Astrocyte of the spinal cord (primary cell): Measurements from ENCODE around the gene SMPDL3B.

ENCODE experiments used
- DNase-seq: peaks from one replicate; pipeline ENCODE4 v3.0.0; 2011; ENCODE audit warnings: low read depth, low spot score
- H3K4me3 ChIP-seq: 2 replicates; pipeline ENCODE4 v1.5.1; 2011; ENCODE audit warnings: low read depth, mild to moderate bottlenecking, low read length, moderate library complexity
- in situ Hi-C: cut with HindIII; loops from 2 replicates; pipeline ENCODE4 v1.10.0; 2017; ENCODE audit warnings: low sequenced_read_pairs
- TF ChIP-seq, protein P1 (sequence below): IDR thresholded peaks from 2 replicates; pipeline ENCODE4 v1.5.1; 2012; ENCODE audit warnings: low read depth, mild to moderate bottlenecking, low read length, inconsistent platforms

SMPDL3B gene

DNA sequence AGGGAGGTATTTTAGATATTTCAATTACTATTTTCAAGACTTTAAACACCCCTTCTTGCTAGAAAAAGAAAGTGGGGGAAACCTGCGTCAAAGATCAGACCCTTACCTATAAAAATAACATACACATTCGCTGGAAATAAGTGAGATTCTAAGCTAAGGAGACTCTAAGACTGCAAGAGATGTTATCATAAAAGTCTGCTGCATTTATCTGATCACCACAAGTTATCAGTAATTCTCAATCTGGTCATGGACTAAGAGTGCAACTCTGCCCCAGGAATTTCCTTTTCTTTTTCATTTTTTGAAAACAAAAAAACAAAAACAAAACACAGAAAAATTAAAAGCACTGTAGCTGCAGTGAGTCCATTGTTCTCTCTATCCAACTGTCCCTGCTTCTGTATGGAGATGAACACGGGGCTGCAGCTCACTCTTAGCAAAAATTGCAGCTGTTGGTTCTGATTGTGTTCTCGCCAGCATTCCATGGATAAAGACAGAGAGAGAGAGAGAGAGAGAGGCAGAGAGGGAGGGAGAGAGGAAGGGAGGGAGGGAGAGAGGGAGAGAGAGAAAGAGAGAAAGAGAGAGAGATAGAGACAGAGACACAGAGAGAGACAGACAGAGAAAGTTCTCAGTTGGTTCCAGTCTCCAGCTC lies 39.1 kb downstream of the SMPDL3B start:
- DNase-seq, result no peak
- H3K4me3 ChIP-seq, result no peak overlapping the region
- in situ Hi-C loops, result no loop called here
- TF ChIP-seq, protein P1, sequence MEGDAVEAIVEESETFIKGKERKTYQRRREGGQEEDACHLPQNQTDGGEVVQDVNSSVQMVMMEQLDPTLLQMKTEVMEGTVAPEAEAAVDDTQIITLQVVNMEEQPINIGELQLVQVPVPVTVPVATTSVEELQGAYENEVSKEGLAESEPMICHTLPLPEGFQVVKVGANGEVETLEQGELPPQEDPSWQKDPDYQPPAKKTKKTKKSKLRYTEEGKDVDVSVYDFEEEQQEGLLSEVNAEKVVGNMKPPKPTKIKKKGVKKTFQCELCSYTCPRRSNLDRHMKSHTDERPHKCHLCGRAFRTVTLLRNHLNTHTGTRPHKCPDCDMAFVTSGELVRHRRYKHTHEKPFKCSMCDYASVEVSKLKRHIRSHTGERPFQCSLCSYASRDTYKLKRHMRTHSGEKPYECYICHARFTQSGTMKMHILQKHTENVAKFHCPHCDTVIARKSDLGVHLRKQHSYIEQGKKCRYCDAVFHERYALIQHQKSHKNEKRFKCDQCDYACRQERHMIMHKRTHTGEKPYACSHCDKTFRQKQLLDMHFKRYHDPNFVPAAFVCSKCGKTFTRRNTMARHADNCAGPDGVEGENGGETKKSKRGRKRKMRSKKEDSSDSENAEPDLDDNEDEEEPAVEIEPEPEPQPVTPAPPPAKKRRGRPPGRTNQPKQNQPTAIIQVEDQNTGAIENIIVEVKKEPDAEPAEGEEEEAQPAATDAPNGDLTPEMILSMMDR, result no peak

DNA sequence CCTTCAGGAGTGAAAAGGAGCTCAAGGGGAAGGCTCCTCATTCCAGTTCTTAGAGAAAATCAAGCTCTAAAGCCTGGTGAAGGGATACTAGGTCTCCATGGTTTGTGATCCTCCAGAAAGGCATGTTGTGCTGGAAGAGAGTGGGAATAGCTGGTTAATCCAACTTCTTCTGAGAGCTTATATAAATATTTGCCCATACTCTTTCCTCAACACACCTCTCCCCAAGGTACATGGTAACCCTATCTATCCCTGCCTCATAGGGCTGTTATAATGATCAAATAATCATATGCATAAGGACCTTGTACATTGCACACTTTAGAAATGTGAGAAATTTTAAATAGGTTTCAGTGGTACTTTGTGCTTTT lies 39.6 kb downstream of the SMPDL3B start:
- TF ChIP-seq, protein P1, result no peak
- in situ Hi-C loops, result no loop called here
- no peak for DNase-seq
- H3K4me3 ChIP-seq, result no peak overlapping the region

DNA sequence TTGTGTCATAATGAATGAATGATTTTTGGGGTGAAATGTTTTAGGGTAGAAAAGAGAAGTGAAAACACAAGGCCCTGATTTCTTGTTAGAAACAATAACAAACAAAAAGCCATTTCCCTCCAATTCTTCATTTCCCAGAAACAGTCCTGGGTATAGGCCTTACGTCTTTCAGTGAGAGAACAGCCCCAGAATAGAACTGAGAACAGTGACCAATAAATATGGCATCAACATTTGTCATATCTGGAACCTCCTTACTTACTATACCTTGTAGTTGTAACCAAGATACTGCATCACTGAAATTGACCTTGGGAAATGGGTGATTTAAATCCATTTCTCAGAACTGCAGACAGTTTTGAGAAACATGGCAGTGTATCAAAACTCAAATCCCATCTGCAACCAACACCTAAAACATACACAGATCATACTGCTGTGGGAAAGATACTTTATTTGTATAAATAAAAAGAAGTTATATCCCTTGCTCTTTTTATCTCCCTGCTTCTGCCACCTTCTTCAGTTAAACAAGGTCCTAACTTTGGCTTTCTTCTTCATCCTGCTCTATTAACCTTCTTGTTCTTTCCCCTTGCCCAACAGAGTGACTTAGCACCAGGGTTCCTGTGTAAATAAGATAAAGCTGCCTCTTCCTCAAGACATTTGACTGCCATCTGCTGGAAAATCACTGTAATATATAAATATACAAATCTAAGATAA lies 44.5 kb downstream of the SMPDL3B start:
- no peak overlapping the region for H3K4me3 ChIP-seq
- peak; percentile 72 for DNase-seq
- in situ Hi-C loops, result no loop called here
- TF ChIP-seq, protein P1, result peak; percentile 30

DNA sequence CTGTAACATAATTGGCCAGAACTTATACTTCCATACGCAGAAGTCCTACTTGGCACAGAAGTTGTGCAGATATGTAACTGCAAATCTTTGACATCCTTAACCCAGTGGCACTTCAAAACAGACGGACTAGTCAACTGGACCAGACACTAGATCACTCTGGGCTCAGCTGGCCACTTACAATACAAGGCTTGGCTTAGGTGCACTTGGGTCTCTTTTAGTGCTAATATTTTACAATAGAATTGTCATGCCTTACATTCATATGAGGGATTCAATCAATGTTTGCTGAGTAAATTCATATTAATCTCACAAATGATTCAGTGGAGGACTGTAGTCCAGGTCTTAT lies 45.0 kb downstream of the SMPDL3B start:
- H3K4me3 ChIP-seq, result no peak overlapping the region
- in situ Hi-C loops, result no loop called here
- TF ChIP-seq, protein P1, result no peak
- no peak for DNase-seq

DNA sequence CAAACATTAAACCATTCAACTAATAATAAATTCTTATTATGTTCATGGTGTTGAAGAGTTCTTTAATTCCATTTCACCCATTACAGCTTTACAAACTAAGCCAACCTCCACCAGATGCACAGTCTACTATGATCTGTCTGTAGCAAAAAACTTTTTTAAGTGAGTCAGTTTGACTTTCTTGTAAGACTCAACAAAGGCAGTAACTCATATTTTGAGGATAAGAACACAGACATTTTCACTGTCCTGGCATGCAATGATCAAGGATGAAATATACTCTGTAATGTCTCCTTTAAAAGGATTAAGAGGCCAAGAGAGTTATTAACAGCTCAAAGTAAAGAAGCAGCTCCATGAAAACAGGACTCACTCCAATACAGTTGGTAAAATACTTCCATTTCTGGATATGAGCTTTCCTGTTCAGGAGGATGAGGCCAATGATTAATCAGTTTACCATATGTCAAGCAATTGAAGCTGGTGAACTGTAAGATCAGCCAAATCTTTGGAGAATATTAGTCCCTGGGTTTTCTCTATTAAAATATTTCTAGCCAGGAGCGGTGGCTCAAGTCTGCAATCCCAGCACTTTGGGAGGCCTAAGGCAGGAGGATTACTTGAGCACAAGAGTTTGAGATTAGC lies 45.5 kb downstream of the SMPDL3B start:
- in situ Hi-C loops, result no loop called here
- TF ChIP-seq, protein P1, result no peak
- no peak for DNase-seq
- no peak overlapping the region for H3K4me3 ChIP-seq

DNA sequence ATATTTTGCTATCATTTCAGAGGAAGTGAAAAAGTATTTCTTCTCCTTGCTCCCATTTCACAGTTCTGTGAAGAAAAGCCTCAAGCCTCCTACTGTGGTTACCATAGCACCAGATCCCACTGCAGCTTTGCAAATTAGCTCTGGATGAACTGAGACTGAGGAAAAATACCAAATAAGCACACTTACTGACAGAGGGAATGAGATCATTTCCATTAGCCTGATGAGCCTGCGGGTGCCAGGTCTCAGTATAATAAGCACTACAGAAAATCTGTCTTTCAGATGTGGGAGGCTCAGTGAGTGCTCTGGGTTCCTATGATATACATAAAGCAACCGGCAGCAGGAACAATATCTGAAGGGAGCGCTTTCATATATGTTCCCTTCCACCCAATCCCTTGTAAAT lies 46.3 kb downstream of the SMPDL3B start:
- no peak for DNase-seq
- in situ Hi-C loops, result no loop called here
- no peak overlapping the region for H3K4me3 ChIP-seq
- TF ChIP-seq, protein P1, result no peak
